Endothelial cell of umbilical vein (primary cell): ENCODE results near the gene PLLP. TPM values are rescaled to one million over a fixed set of nuclear protein-coding genes. Genes with fewer than 3 reads are reported as not detected.
A peak's percentile ranks its signal among the peaks of the same experiment; 100 is the strongest.

ENCODE experiments used
- BruUV-seq: library from RNA; stranded (reverse); fragments of 400-500 nt; replicated peaks from 2 replicates; lab custom pipeline; 2021; lab: Mats Ljungman, UMichigan
- CTCF ChIA-PET: fragments of 300-600, 350-600 bp; sonication (Branson Sonifier 250); formaldehyde crosslinking; loops from one replicate; lab custom pipeline; 2021; ENCODE audit warnings: antibody characterized with exemption, inconsistent platforms; lab: Charles Lee
- POLR2A ChIA-PET: fragments of 300-600, 350-600 bp; sonication (Branson Sonifier 250); formaldehyde crosslinking; loops from one replicate; lab custom pipeline; 2021; ENCODE audit warnings: antibody characterized with exemption, inconsistent platforms; lab: Charles Lee
- DNase-seq: peaks from one replicate; pipeline ENCODE4 v3.0.0-alpha.2; 2011; ENCODE audit warnings: low read depth, low spot score
- FAIRE-seq: peaks from 2 replicates; lab custom pipeline; 2011; peaks lifted over from hg19 to GRCh38; lab: Jason Lieb, UNC
- H2AFZ ChIP-seq: 2 replicates; pipeline ENCODE4 v1.6.0; 2012; ENCODE audit warnings: low read depth, low read length, control low read depth, inconsistent platforms
- H3K27ac ChIP-seq: 2 replicates; pipeline ENCODE4 v1.5.1; 2011; ENCODE audit warnings: low read depth, mild to moderate bottlenecking, control low read depth, low read length, moderate library complexity; ENCODE audit not compliant: insufficient read depth
- H3K27me3 ChIP-seq, 2 experiments: 2 replicates each; pipeline versions ENCODE4 v1.6.0 to v1.6.1; 2011; ENCODE audit warnings: low read length in 2 of 2, mixed read lengths in 1 of 2; ENCODE audit not compliant: control insufficient read depth in 2 of 2, insufficient read depth in 2 of 2
- H3K36me3 ChIP-seq, 2 experiments: 2 replicates in 1 of 2; 3 replicates in 1 of 2; pipeline ENCODE4 v1.5.1; 2011; ENCODE audit warnings: low read length in 2 of 2, mild to moderate bottlenecking in 1 of 2, moderate library complexity in 1 of 2; ENCODE audit not compliant: control insufficient read depth in 2 of 2, insufficient read depth in 2 of 2; ENCODE audit errors: extremely low read depth in 1 of 2
- H3K4me1 ChIP-seq: 3 replicates; pipeline ENCODE4 v1.5.1; 2011; ENCODE audit warnings: mild to moderate bottlenecking, low read length; ENCODE audit not compliant: control insufficient read depth, insufficient read depth; ENCODE audit errors: extremely low read depth
- H3K4me2 ChIP-seq: 2 replicates; pipeline ENCODE4 v1.6.1; 2011; ENCODE audit warnings: low read length, control low read depth, mixed read lengths; ENCODE audit not compliant: insufficient read depth
- H3K4me3 ChIP-seq, 3 experiments: fragments of 200-600 bp in 1 of 3; sonication (generic), shearing (Covaris generic) in 1 of 3; replicated peaks in 1 of 3; 2 replicates each; pipeline ENCODE4 v1.5.1; 2011 to 2016; ENCODE audit warnings: control low read depth in 3 of 3, low read length in 3 of 3, mild to moderate bottlenecking in 2 of 3, inconsistent platforms in 1 of 3, low read depth in 1 of 3, moderate library complexity in 1 of 3; ENCODE audit not compliant: insufficient read depth in 1 of 3
- H3K79me2 ChIP-seq: 2 replicates; pipeline ENCODE4 v1.6.0; 2012; ENCODE audit warnings: low read length, inconsistent platforms; ENCODE audit not compliant: control insufficient read depth, insufficient read depth
- H3K9ac ChIP-seq: replicated peaks from 2 replicates; pipeline ENCODE3; 2011; ENCODE audit warnings: low read length, control low read depth; ENCODE audit not compliant: insufficient read depth; ENCODE audit errors: extremely low read depth
- H3K9me1 ChIP-seq: replicated peaks from 3 replicates; pipeline ENCODE4 v1.6.0; 2011; ENCODE audit warnings: mild to moderate bottlenecking, low read length; ENCODE audit not compliant: control insufficient read depth, insufficient read depth; ENCODE audit errors: extremely low read depth
- H3K9me3 ChIP-seq: replicated peaks from 2 replicates; pipeline ENCODE4 v1.5.1; 2012; ENCODE audit warnings: low read length, inconsistent platforms; ENCODE audit not compliant: control insufficient read depth, insufficient read depth
- H4K20me1 ChIP-seq: replicated peaks from 2 replicates; pipeline ENCODE3; 2011; ENCODE audit warnings: mild to moderate bottlenecking, low read length; ENCODE audit not compliant: control insufficient read depth, insufficient read depth; ENCODE audit errors: extremely low read depth
- CTCF ChIP-seq, 2 donors: IDR thresholded peaks; 1 replicate in 1 of 2; 2 replicates in 1 of 2; pipeline ENCODE4 v1.5.1; 2011; ENCODE audit warnings: low read length in 2 of 2, mild to moderate bottlenecking in 2 of 2, moderate library complexity in 2 of 2, control low read depth in 1 of 2, inconsistent platforms in 1 of 2, low read depth in 1 of 2; ENCODE audit not compliant: insufficient read depth in 1 of 2; ENCODE audit errors: extremely low read depth in 1 of 2
- EZH2 ChIP-seq: IDR thresholded peaks from 2 replicates; pipeline ENCODE4 v1.6.1; 2012; ENCODE audit warnings: borderline replicate concordance, low read depth, mild to moderate bottlenecking, moderate library complexity, low read length, inconsistent platforms; ENCODE audit not compliant: severe bottlenecking
- FOS ChIP-seq: IDR thresholded peaks from 2 replicates; pipeline ENCODE4 v1.6.1; 2011; ENCODE audit warnings: mild to moderate bottlenecking, low read length, moderate library complexity, borderline replicate concordance; ENCODE audit not compliant: insufficient read depth
- GATA2 ChIP-seq: IDR thresholded peaks from 2 replicates; pipeline ENCODE4 v1.7.0; 2011; ENCODE audit warnings: low read depth, mild to moderate bottlenecking, moderate library complexity, mixed read lengths, low read length; ENCODE audit not compliant: insufficient read length, insufficient read depth
- JUN ChIP-seq: IDR thresholded peaks from 2 replicates; pipeline ENCODE4 v1.6.1; 2011; ENCODE audit warnings: borderline replicate concordance, low read depth; ENCODE audit not compliant: insufficient read length, insufficient read depth
- MAX ChIP-seq: IDR thresholded peaks from 2 replicates; pipeline ENCODE4 v1.6.1; 2011; ENCODE audit not compliant: insufficient read depth, insufficient read length
- MYC ChIP-seq: IDR thresholded peaks from one replicate; pipeline ENCODE4 v1.6.1; 2011; ENCODE audit warnings: mild to moderate bottlenecking, low read depth, low read length
- POLR2A ChIP-seq: IDR thresholded peaks from 2 replicates; pipeline ENCODE4 v1.6.1; 2012; ENCODE audit warnings: low read depth, mild to moderate bottlenecking, control low read depth, low read length
- POLR2AphosphoS5 ChIP-seq: IDR thresholded peaks from 2 replicates; pipeline ENCODE4 v1.6.1; 2012; ENCODE audit warnings: low read depth, mild to moderate bottlenecking, control low read depth, low read length, moderate library complexity; ENCODE audit not compliant: insufficient read depth
- dilution Hi-C: fragments of 300-500 bp; cut with MboI; formaldehyde crosslinking; loops from one replicate; pipeline ENCODE4 v1.15.0; 2019; ENCODE audit warnings: low sequenced_read_pairs; ENCODE audit not compliant: extremely low pct_ligation_motif_present
- intact Hi-C: fragments of 100-400 bp; cut with micrococcal nuclease; formaldehyde crosslinking; loops from one replicate; pipeline ENCODE4 v1.10.0; 2022
- polyA plus RNA-seq, 4 experiments: library from polyadenylated mRNA; depleted of rRNA in 3 of 4; stranded (reverse) in 3 of 4; unstranded in 1 of 4; fragments of >200 nt; gene quantifications; 2 replicates each; pipeline versions ENCODE4 v1.2.1 to v1.2.3, GENCODE V29; 2011 to 2012; ENCODE audit warnings: missing spikeins in 1 of 4
- total RNA-seq: library from RNA; stranded (reverse); gene quantifications from 2 replicates; pipeline ENCODE4 v1.2.3, GENCODE V29; 2021

PLLP gene
- total and polyA plus RNA-seq, 2 donors (not counting 3 experiments of a cell fraction or from before 2014, with no cell fraction given) = 4.4 to 14.4 TPM

GRCh38 chr16:57255686-57256415, 28.6 kb downstream of the PLLP start:
- H3K9ac ChIP-seq = no peak overlapping the region
- H3K4me1 ChIP-seq = peaks cover 17% of the 10 kb centered on the region
- H3K9me1 ChIP-seq = no peaks in the 10 kb centered on the region
- no peaks in the 10 kb centered on the region for H3K79me2 ChIP-seq
- H3K9me3 ChIP-seq = no peaks in the 10 kb centered on the region
- CTCF ChIA-PET = interaction anchor here (1.2 kb wide), 1 partner anchor 34 kb away, joined by 4 read pairs; no protein-coding TSS in a partner anchor
- DNase-seq (peak; percentile 25), FAIRE-seq (peak; percentile 43)
- H3K4me2 ChIP-seq = no peak overlapping the region
- peaks cover 9% of the 10 kb centered on the region in 2 experiments for H3K36me3 ChIP-seq
- no peak overlapping the region for H3K4me3 ChIP-seq
- POLR2A ChIA-PET = no interaction called here
- intact Hi-C loops = no loop called here
- no peak overlapping the region for H2AFZ ChIP-seq
- BruUV-seq = no TSS peak
- dilution Hi-C loops = no loop called here
- no peak overlapping the region for H3K27ac ChIP-seq
- TF ChIP-seq CTCF (IDR thresholded peaks at IDR 0.05; ENCODE audit: extremely low read depth in 1 of 2, insufficient read depth in 1 of 2, low read depth in 1 of 2, low read length in 2 of 2) = no peak
- no peak for TF ChIP-seq MAX
- no peak for TF ChIP-seq JUN
- no peak for TF ChIP-seq POLR2AphosphoS5
- TF ChIP-seq GATA2 = no peak
- no peak for TF ChIP-seq MYC
- TF ChIP-seq POLR2A = no peak
- TF ChIP-seq FOS = no peak
- TF ChIP-seq EZH2 = no peak
- H3K27me3 ChIP-seq = no peaks in the 10 kb centered on the region
- H4K20me1 ChIP-seq = no peaks in the 10 kb centered on the region
